ENCODE results near the gene SYT9.

- TF ChIP-seq POLR2AphosphoS5 (IDR thresholded peaks at IDR 0.05; ENCODE audit: low read depth, low read length) (no peak), POLR2A (IDR thresholded peaks at IDR 0.05; ENCODE audit: low read depth, low read length) (no peak), TAF1 (IDR thresholded peaks at IDR 0.05; ENCODE audit: borderline replicate concordance, low read depth, low read length) (no peak)
Measured at GRCh38 chr11:7469351-7469865, 217.7 kb downstream of the SYT9 start.

Data from GM12892 (cell line).